Limb (tissue), 2 donors: Measurements from ENCODE around the gene TAP1.
"Not testable (repeated sequence)": the region's sequence is repeated elsewhere in the genome, so short reads cannot be mapped to it uniquely, and the experiment has no call there.

Source experiments
- DNase-seq, 2 donors: peaks; one replicate each; pipeline ENCODE4 v3.0.0-alpha.2; 2016; ENCODE audit errors: extremely low spot score in 2 of 2

Gene TAP1

DNA sequence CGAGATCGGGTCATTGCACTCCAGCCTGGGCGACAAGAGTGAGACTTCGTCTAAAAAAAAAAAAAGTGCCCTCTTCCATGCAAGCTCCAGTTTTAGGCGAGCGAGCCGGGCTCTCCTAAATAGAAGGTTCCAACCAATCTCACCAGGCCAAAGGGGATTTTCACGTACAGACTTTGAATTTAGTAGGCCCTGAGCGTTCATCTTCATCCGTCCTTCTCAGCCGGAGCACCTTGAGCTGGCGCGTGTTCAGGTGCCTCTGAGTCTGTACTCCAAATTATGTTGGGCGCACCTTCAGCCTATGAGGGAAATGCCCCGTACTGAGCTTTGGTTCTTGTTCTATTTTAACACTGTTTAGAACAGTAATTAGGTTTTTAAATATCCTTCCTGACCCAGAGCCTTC is 14.1 kb downstream of the TAP1 start:
- no peak for DNase-seq

DNA sequence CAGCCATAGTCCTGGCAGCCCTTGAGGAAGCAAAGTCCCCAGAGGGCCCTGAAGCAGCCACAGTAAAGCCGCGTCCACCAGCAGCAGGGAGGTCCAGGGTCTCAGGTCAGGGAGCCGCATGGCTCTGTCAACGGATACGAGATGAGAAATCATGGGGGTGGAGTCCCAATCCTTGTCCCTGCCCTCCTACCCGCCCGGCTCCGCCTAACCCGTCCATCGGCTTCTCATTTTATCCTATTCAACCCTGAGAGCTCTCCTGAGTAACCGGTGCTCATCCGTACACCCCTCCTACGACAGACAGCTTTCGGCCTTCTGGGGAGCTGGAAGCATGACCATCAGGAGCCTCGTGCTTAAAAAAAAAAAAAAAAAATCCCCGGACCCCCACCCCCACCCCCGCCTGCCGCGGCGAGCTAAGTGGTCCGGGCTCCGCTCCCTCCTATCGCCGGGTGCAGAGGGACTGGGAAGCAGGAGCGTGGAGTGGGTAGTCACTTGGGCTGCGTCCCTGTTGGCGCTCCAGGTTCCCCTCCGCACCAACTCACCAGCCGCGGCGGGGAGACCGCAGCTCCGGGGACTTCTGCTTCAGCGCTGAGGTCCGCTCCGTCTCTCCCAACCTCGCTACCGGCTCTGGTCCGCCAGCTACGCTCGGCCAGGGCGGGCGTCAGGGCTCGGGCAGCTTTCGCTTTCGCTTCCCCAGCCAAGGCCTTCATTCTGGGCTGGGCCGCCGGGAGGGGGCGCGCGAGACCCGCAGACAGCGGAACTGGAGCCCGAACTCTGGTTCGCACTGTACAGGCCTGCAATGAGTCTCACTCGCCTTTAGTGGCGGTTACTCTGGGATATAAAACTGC is 15.2 kb downstream of the TAP1 start, which contains the start of gene TAP2:
TSS of gene TAP2 (minus strand) at position 626 of the 845 bp plus-strand sequence. CDS start at position 120, 506 bp downstream.
- DNase-seq: peak; percentile 94 to 98

DNA sequence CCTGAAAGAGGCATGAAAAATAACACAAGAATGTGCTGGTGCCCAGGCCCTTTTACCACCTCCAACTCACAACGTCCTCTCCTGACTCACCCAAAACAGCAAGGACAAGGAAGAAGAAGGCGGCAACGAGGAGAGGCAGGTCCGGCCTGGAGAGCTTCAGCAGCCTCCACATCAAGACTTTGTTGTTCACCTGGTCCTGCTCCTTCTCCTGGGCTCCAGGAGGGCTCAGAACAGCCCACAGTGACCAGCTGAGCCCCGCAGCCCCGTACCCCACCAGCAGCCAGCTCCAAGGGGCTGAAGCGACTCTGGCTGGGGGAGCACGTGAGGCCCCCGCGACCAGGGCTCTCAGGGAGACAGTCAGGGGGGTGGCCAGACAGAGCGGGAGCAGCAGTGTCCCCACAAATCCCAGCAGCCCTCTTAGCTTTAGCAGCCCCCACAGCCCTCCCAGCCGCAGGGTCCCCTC is 15.8 kb downstream of the TAP1 start:
- DNase-seq: no peak

DNA sequence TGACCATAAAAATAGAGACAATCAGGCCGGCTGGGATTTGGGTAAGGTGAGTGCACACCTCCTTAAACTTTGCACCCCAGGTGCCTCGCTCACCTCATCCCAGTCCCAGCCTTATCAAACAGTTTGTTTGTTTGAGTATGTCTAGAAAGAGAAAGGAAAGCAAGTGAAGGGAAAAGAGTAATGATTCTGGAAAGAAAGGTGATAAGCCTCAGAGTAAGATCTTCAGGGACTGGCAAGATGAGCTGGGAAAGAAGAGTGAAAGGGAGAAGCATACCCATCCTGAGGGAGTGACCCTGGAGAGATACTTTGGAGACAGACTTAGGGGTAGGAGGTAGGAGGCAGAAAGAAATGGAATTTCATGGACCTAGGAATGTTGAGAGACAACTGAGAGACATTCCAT is 16.6 kb downstream of the TAP1 start:
- DNase-seq: no peak

DNA sequence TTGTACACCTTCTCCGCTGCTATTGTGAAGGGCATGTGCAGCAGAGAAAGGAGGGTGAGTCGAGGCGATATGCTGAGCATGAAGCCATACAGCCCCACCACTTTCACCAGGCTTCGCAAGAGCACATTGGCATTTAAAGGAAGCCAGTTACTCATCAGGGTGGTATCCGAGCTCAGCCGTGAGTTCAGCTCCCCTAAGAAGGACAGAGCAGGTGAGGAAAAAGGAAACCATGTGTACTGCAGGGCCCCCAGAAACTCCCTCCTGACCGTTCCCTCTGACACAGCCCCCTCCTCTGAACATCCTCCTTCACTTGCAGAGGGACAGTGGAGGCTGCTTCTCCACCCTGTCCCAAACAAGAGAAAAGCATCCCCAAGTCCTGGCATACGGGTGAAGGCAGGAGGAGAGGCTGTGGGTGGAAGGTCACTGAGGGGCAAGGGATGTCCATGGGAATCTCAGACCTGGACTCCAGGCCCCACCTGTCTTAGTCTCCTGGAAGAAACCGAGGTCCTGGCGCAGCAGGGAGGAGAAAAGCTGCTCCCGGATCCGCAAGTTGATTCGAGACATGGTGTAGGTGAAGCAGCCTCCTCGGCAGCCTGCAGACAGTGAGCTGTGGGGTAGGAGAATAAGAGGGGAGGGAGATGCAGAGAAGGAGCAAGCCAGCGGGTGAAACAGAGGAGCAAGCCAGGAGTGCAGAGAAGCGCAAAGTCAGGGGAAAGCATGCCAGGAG is 18.2 kb downstream of the TAP1 start:
- no peak for DNase-seq

DNA sequence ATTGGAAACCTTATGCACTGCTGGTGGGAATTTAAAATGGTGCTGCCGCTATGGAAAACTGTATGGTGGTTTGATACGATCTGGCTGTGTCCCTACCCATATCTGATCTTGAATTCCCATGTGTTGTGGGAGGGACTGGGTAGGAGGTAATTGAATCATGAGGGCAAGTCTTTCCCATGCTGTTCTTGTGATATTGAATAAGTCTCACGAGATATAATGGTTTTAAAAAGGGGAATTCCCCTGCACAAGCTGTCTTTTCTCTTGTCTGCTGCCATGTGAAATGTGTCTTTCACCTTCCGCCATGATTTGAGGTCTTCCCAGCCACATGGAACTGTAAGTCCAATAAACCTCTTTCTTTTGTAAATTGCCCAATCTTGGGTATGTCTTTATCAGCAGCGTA is 19.8 kb downstream of the TAP1 start:
- DNase-seq: no peak

DNA sequence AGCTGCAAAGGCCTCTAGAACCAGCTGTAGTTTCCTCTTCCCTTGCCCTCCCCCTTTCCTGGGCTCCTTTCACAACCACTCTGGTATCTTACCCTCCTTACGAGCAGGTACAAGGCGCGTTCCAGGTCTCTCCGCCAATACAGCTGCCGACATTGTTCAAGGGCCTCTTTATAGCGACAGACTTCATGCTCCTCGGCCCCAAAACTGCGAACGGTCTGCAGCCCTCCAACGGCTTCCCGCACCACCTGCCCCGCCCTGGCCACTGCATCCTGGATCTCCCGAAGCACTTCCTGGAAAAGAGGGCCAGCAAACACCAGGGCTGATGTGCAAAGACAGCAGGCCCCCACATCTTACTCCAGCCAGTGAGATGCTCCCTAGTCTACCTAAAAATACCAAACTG is 21.0 kb downstream of the TAP1 start:
- no peak for DNase-seq

DNA sequence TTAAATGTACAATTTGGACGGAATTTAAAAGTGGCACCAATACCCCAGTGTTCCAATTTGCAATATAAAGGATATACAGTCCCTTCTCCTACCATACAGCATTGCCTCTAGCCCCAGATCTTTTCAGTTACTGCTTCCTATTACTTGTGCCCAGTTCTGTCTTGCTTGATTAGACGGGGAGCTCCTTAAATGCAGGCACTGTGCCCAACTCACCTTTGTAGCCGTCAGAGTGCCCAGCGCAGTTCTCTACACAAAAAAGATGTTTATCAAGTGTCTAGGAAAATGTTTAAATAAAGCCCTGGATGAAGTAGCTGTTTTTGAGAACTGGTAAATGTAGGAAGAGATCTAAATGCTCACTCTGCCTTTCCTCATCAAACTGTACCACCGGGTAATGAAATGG is 22.6 kb downstream of the TAP1 start:
- no peak for DNase-seq

DNA sequence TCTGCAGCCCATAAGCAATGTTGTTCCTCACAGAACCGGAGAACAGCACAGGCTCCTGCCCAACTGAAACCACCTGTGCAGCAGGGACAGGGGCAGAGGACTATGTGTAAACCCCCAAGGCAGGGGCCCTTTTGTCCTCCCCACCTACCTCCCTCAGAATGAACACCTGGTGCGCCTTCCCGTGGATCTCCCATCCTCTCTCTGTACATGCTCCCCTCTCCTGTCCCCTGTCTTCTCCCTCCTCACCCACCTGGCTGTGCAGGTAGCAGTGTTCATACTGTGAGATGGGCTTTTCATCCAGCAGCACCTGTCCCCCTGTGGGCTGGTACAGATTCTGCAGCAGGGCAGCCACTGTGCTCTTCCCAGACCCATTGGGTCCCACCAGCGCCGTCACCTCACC is 23.5 kb downstream of the TAP1 start:
- no peak for DNase-seq

DNA sequence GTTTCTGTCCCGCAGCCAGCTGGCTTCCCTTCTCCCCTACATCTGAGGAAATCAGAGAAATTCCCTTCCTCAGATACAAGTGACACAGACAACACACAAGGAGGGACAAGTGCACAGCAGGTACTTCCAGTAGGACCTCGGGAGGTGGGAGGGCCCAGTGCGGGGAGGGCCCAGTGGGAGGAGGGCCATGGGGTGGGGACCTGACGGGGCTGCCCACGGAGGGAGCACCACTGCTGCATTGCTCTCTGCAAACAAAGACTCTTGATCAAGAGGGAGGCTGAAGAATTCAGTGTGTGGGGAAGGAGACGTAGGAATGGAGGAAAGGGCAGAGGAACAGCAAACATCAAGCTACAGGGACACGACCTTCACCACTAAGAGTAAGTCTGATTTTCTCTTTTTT is 24.0 kb downstream of the TAP1 start:
- DNase-seq: no peak

DNA sequence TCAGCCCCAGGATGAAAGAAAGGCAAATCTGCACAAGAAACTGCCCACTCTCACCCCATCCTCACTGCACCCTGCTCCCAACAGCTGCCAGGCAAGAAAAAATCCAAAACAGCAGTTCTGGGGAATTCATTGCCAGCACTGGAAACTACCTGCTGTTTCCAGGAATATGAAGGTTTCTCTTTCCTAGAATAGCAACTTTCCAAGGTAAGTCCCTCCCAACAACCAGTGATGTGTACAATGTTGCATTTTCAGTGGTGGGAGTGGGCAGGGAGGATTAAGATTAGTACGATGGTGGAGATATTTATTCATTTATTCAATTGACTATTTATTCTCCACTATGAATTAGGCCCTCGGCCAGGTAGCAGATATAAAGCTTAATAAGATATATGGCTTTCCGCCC is 26.5 kb downstream of the TAP1 start:
- no peak for DNase-seq

DNA sequence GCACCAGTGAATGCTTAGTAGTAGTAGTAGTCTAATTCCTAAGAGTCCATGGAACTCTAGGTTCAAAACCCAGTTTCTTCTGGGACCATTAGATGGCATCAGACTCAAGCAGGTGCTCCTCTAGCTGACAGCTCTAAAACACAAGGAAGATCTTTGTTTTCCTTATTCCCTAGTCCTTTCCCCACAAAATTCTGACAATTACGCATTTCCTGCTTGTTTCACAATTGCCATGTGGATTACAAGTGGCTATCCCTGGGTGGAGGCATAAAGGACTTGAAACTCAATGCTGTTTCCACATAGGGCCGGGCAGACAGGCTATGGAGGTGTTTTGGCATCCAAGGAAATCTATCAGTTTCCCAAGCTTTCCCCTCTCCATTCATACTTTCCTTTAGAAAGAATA is 27.5 kb downstream of the TAP1 start:
- peak in 1 of 2 donors; percentile 13 for DNase-seq

DNA sequence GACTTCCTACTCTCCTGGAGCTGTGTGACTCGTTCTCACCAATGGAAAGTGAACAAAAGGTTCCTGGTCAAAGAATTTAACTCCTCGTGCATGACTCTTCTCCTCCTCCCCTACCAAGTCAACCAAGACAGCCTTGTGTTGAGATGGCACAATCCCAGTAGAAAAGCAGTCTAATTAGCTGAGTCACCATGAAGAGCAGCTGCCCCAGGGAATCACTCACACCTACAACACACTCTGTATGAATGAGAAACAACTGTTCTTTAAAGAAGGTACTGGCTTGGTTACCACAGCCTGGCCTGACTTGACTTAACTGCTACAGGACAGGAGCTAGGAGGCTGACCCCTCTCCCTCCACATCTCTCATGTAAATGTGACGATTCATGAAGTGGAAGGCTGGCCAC is 33.8 kb downstream of the TAP1 start:
- no peak for DNase-seq

DNA sequence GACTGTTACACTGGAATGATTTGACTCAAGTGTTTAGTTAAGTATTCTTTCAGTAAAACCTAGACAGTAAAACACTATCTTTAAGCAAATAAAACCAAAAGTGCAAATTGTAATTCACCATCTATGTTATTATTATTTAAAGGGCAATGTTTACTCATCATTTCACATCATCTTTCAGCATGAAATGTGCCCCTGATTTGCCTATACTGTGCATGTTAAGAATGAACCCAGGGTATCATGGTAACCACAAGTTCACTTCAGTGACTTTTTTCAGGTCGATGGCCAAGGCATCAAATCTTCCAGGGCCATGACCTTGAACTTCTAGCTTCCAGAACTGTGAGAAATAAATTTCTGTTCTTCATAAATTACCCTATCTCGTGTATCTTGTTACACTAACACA is 34.6 kb downstream of the TAP1 start:
- DNase-seq: no peak

DNA sequence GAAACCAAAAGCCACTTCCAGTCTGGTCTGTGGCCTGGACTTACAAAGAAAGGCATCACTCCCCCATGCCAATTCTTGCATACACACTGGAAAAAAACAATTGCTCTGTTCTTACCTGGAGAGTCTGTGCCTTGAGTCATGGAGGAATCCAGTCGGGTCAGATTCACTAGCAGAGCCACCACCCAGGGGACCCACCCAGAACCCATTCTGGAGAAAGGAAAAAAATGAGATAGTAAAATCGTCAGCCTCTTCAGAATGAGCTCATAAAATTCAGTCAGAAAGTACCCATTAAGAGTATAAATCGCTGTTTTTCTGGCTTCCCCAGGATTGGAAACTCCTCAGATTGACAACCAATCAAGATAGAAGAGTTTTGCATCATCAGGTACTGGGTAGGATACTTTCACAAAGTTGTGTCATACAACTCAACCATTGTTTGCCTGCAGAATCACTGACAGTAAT is 36.7 kb downstream of the TAP1 start, which contains the start of gene HLA-DOB:
TSS of gene HLA-DOB (minus strand) at position 257 of the 459 bp plus-strand sequence. CDS start at position 206, 51 bp downstream.
- DNase-seq: no peak

DNA sequence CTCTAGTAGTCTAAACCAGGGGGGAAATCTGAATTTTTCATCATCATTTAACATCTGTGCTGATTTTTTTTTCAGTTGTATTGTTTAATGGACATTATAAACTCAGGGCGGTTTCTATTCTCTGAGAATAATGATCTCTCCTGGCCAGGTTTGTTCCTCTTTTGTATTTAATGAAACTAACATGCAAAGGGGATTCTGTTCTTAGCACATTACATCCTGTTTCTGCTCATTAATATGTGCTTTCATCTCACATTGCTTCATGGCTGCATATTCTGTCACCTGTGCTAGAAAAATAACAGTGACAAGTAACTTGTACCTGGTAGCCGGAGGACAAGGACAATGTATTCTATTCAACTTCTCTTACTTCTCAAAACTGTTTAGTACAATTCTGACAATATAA is 37.5 kb downstream of the TAP1 start:
- no peak for DNase-seq

DNA sequence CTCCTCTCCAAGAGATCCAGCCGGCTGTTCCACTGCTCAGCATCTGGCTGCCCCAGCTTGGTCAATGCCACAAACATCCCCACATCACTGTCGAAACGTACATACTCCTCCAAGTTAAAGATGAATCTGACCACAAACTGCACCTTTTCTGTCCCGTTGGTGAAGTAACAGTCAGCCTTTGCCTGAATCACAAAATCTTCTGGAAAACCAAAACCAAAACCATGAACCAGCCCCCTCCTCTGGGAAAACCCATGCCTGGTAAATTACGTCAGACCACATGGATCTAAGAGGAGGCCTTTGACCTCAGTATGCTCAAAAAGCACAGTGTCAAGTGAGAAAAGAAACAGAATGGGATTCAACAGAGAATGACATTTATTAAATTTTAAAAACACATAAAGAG is 38.4 kb downstream of the TAP1 start:
- DNase-seq: no peak

DNA sequence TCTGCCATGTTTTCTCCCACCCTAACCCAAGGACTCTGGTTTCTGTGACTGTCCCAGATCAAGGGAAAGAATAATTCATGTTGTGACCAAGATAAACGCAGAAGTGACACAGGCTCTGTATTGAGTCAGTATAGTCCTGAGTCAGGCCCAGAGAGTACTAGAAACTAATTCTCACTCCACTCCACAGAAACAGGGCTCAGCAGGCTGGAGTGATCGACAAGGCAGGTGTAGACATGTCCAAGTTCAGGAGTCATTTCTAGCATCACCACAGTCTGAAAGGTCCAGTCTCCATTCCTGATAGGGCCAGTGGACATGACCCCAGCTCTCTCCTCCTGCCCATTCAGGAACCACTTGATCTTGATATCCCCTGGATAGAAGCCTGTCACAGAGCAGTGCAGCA is 39.4 kb downstream of the TAP1 start:
- DNase-seq: no peak

DNA sequence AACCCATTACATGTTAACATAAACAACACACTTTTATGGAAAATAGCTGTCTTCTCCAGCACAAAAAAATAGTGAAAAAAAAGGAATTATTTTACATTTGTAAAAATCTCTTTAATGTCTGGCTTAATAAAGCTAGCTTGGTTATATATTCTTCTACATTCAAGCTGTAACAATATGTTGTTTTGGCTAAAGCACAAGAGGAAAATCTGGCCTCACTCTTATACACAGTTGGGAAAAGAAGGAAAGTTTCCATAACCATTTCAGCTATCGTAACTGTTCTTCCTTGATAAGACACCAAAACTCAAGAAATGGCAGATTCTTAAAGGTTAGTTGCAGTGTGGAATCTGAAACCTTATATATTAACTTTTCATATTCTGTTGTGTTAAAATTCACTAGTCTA is 44.3 kb downstream of the TAP1 start:
- DNase-seq: no peak

DNA sequence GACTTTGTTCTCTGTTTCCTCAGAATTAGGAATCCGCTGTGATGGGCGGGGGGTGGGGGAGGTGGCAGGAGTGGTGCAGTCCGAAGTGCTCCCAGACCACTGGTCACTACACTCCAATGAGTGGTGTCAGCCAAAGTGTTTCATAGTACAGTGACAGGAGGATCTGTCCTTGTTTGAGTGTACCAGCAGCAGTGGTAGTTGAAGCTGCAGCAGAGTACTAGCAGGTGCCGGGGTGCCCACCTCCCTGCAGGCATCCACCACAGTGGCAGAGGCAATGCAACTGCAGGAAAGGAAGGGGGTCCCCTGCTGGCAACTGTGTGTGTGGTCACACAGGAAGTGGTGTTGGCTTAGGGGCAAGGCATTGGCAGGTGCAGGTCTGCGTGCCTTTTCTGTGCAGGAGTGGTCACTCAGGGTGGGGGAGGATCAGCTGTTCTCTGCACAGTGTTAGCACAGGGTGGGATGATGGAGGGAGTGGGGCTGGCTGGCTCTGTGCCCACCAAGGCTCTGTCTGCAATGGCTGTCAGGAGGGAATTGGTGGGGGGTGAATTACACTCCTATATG is 46.4 kb downstream of the TAP1 start:
- no peak for DNase-seq

DNA sequence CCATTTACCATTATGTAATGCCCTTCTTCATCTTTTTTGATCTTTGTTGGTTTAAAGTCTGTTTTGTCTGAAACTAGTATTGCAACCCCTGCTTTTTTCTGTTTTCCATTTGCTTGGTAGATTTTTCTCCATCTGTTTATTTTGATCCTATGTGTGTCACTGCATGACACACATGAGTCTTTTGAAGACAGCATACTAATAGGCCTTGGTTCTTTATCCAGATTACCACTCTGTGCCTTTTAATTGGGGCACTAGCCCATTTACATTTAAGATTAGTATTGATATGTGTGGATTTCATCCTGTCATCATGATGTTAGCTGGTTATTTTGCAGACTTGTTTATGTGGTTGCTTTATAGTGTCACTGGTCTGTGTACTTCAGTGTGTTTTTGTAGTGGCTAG is 48.1 kb downstream of the TAP1 start:
- DNase-seq: not testable (repeated sequence)

DNA sequence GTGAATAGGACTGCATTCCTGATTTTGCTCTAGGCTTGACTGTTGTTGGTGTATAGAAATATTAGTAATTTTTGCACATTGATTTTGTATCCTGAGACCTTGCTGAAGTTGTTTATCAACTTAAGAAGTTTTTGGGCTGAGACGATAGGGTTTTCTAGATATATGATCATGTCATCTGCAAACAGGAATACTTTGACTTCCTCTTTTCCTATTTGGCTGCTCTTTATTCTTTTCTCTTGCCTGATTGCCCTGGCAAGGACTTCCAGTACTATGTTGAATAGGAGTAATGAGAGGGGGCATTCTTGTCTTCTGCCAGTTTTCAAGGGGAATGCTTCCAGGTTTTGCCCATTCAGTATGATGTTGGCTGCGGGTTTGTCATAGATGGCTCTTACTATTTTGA is 50.1 kb downstream of the TAP1 start:
- DNase-seq: no peak
